B cell (primary cell): Measurements from ENCODE around the gene MAS1L.

Experiments used
- EZH2 ChIP-seq: IDR thresholded peaks from 2 replicates; pipeline ENCODE4 v1.6.1; 2012; ENCODE audit warnings: borderline replicate concordance, low read depth, mild to moderate bottlenecking, moderate library complexity, low read length; ENCODE audit not compliant: insufficient read depth, poor library complexity, severe bottlenecking
- TF ChIP-seq, protein P1 (sequence below): fragments of 200-600 bp; IDR thresholded peaks from one replicate; pipeline ENCODE4 v1.8.0; 2022; ENCODE audit warnings: antibody characterized with exemption, mild to moderate bottlenecking

GRCh38 chr6:29461021-29461814 lies 26.5 kb downstream of the MAS1L start:
- TF ChIP-seq, protein P1, sequence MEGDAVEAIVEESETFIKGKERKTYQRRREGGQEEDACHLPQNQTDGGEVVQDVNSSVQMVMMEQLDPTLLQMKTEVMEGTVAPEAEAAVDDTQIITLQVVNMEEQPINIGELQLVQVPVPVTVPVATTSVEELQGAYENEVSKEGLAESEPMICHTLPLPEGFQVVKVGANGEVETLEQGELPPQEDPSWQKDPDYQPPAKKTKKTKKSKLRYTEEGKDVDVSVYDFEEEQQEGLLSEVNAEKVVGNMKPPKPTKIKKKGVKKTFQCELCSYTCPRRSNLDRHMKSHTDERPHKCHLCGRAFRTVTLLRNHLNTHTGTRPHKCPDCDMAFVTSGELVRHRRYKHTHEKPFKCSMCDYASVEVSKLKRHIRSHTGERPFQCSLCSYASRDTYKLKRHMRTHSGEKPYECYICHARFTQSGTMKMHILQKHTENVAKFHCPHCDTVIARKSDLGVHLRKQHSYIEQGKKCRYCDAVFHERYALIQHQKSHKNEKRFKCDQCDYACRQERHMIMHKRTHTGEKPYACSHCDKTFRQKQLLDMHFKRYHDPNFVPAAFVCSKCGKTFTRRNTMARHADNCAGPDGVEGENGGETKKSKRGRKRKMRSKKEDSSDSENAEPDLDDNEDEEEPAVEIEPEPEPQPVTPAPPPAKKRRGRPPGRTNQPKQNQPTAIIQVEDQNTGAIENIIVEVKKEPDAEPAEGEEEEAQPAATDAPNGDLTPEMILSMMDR = no peak
- no peak for TF ChIP-seq EZH2
